HepG2 (cell line): ENCODE measurements around the gene EEF1AKMT1. TPM values are rescaled to one million over a fixed set of nuclear protein-coding genes. Genes with fewer than 3 reads are reported as not detected.

Source experiments
- ATF7 ChIP-seq, 2 experiments: fragments of 450-650 bp in 1 of 2; sonication (generic) in 1 of 2; formaldehyde crosslinking in 1 of 2; IDR thresholded peaks; 2 replicates each; pipeline versions ENCODE4 v1.4.0 to v1.6.1; 2016 to 2020; ENCODE audit warnings: antibody characterized with exemption in 1 of 2, mild to moderate bottlenecking in 1 of 2, missing genetic modification reagents in 1 of 2
- CBFB ChIP-seq: sonication (generic); formaldehyde crosslinking; IDR thresholded peaks from 2 replicates; pipeline ENCODE4 v1.4.0; 2020; ENCODE audit warnings: missing genetic modification reagents
- CREB1 ChIP-seq, 2 experiments: fragments of 450-650 bp in 1 of 2; IDR thresholded peaks; 2 replicates each; pipeline ENCODE4 v1.6.1; 2016 to 2017; ENCODE audit warnings: control low read depth in 1 of 2, mild to moderate bottlenecking in 1 of 2, missing compliant biosample characterization in 1 of 2, missing genetic modification characterization in 1 of 2
- EHMT2 ChIP-seq: fragments of 200-600 bp; sonication (generic); IDR thresholded peaks from 2 replicates; pipeline ENCODE4 v1.7.0; 2017; ENCODE audit warnings: antibody characterized with exemption, low read depth, low read length, borderline replicate concordance
- IRX3 ChIP-seq: sonication (generic); formaldehyde crosslinking; IDR thresholded peaks from 2 replicates; pipeline ENCODE4 v1.8.1; 2023; ENCODE audit warnings: mild to moderate bottlenecking, low read depth, missing genetic modification reagents, borderline replicate concordance
- KMT2B ChIP-seq: IDR thresholded peaks from 2 replicates; pipeline ENCODE4 v1.6.1; 2016; ENCODE audit warnings: missing genetic modification reagents, missing compliant biosample characterization
- MTA3 ChIP-seq: sonication (generic); formaldehyde crosslinking; IDR thresholded peaks from 2 replicates; pipeline ENCODE4 v1.4.0; 2020; ENCODE audit warnings: missing genetic modification reagents
- MYC ChIP-seq: sonication (generic); formaldehyde crosslinking; IDR thresholded peaks from 2 replicates; pipeline ENCODE4 v1.9.0; 2021; ENCODE audit warnings: missing genetic modification reagents, borderline replicate concordance
- NR1H2 ChIP-seq: sonication (generic); formaldehyde crosslinking; IDR thresholded peaks from 2 replicates; pipeline ENCODE4 v1.8.1; 2022; ENCODE audit warnings: low read depth, missing genetic modification reagents, borderline replicate concordance
- POGZ ChIP-seq: sonication (generic); formaldehyde crosslinking; IDR thresholded peaks from 2 replicates; pipeline ENCODE4 v1.4.0; 2020; ENCODE audit warnings: mild to moderate bottlenecking, missing genetic modification reagents
- SCMH1 ChIP-seq: sonication (generic); formaldehyde crosslinking; IDR thresholded peaks from 2 replicates; pipeline ENCODE4 v1.9.0; 2021; ENCODE audit warnings: missing genetic modification reagents, mild to moderate bottlenecking, borderline replicate concordance
- SOX5 ChIP-seq: IDR thresholded peaks from 2 replicates; pipeline ENCODE4 v1.6.1; 2016; ENCODE audit warnings: borderline replicate concordance
- ZBTB20 ChIP-seq: sonication (generic); formaldehyde crosslinking; IDR thresholded peaks from 2 replicates; pipeline ENCODE4 v1.8.1; 2023; ENCODE audit warnings: missing genetic modification reagents, low read depth, mild to moderate bottlenecking, borderline replicate concordance
- ZNF20 ChIP-seq: sonication (generic); formaldehyde crosslinking; IDR thresholded peaks from 2 replicates; pipeline ENCODE4 v1.4.0; 2020; ENCODE audit warnings: mild to moderate bottlenecking, moderate library complexity, missing genetic modification reagents
- ZNF263 ChIP-seq: sonication (generic); formaldehyde crosslinking; IDR thresholded peaks from 2 replicates; pipeline ENCODE4 v1.4.0; 2020; ENCODE audit warnings: missing genetic modification reagents
- ZNF431 ChIP-seq: sonication (generic); formaldehyde crosslinking; IDR thresholded peaks from 2 replicates; pipeline ENCODE4 v1.9.0; 2022; ENCODE audit warnings: missing genetic modification reagents, low read depth, mild to moderate bottlenecking, borderline replicate concordance
- ZNF652 ChIP-seq: IDR thresholded peaks from 2 replicates; pipeline ENCODE4 v1.6.1; 2016; ENCODE audit warnings: low read depth, borderline replicate concordance
- ZSCAN20 ChIP-seq: sonication (generic); formaldehyde crosslinking; IDR thresholded peaks from 2 replicates; pipeline ENCODE4 v1.4.0; 2020; ENCODE audit warnings: missing genetic modification reagents, mild to moderate bottlenecking, borderline replicate concordance
- polyA plus RNA-seq, 8 experiments: library from polyadenylated mRNA; depleted of rRNA in 3 of 8; stranded (reverse) in 7 of 8; unstranded in 1 of 8; fragments of >200 nt; fragmentation: Illumina TruSeq in 4 of 8; extraction: Trizol in 4 of 8; gene quantifications; 2 replicates each; pipeline versions ENCODE4 v1.2.1 to v1.2.3, GENCODE V29; 2011 to 2016; ENCODE audit warnings: low read depth in 4 of 8, missing spikeins in 1 of 8, mixed read lengths in 1 of 8; ENCODE audit not compliant: insufficient read depth in 1 of 8
- total RNA-seq, 5 experiments: library from RNA; depleted of rRNA; stranded (reverse); fragments of >200 nt; fragmentation: Illumina TruSeq; extraction: Trizol; gene quantifications; 2 replicates each; pipeline ENCODE4 v1.2.3, GENCODE V29; 2016; ENCODE audit warnings: low read depth in 1 of 5
- TF ChIP-seq, protein P1 (sequence below): sonication (generic); formaldehyde crosslinking; IDR thresholded peaks from 2 replicates; pipeline ENCODE4 v1.9.0; 2022; ENCODE audit warnings: low read depth, missing genetic modification reagents
- TF ChIP-seq, protein P2 (sequence below): sonication (generic); formaldehyde crosslinking; IDR thresholded peaks from 2 replicates; pipeline ENCODE4 v1.4.0; 2020; ENCODE audit warnings: mild to moderate bottlenecking, missing genetic modification reagents
- TF ChIP-seq, protein P3 (sequence below): sonication (generic); formaldehyde crosslinking; IDR thresholded peaks from 2 replicates; pipeline ENCODE4 v1.9.0; 2022; ENCODE audit warnings: missing genetic modification reagents, mild to moderate bottlenecking, borderline replicate concordance
- TF ChIP-seq, protein P4 (sequence below): sonication (generic); formaldehyde crosslinking; IDR thresholded peaks from 2 replicates; pipeline ENCODE4 v1.4.0; 2020; ENCODE audit warnings: missing genetic modification reagents

The EEF1AKMT1 gene
- total and polyA plus RNA-seq, 2 of the 13 experiments (the other 11 are each of a cell fraction or from before 2014, with no cell fraction given), result 6.0 to 16.1 TPM

DNA sequence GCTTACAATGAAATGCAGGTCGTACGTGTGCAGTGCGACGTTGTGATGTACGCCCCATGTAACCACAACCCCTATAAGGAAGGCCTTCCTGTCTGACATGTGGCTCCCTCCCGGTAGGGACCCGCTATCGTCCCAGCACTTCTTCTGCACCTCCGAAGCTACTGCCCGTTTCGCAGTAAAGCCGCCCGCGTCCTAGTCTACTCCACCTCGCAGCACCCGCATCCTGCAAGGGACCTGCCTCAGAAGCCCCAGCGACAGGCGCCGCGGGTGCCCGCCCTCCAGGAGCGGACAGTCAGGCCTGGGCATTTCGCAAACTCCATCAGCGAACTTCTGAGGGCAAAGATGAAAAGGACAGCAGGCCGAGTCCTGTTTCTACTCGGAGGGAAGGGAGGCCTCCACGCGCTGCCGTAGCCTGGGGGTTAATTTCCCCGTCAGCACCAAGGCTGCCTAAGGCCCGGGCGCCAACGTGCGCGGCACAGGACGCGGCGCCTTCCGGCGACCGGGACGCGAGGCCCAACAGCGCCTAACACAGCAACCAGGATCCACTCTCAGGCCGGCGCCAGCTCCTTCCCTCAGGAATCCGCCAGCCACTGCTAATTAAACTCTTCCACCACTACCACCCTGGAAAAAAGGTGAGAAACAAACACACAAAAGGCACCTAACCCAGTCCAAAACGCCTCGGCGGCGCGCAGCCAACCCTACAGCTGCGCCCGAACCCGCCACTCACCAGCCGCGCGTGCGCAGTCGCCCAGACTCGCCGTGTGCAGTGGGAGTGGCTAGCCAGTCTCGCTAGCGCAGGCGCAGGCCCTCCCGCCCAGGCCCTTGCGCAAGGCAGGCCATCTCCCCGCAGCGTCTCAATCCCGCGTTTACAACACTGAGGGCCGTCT lies at the start of gene EEF1AKMT1 (continued):
- TF ChIP-seq IRX3 (CRISPR knock-in tag), result peak; percentile 83; the same call in 1 of the 2 replicates
- TF ChIP-seq KMT2B (CRISPR knock-in tag), result peak; percentile 84
- TF ChIP-seq CREB1 (IDR thresholded peaks at IDR 0.05), result no peak
- no peak for TF ChIP-seq CREB1 (CRISPR knock-in tag; IDR thresholded peaks at IDR 0.05)
- TF ChIP-seq, protein P1, sequence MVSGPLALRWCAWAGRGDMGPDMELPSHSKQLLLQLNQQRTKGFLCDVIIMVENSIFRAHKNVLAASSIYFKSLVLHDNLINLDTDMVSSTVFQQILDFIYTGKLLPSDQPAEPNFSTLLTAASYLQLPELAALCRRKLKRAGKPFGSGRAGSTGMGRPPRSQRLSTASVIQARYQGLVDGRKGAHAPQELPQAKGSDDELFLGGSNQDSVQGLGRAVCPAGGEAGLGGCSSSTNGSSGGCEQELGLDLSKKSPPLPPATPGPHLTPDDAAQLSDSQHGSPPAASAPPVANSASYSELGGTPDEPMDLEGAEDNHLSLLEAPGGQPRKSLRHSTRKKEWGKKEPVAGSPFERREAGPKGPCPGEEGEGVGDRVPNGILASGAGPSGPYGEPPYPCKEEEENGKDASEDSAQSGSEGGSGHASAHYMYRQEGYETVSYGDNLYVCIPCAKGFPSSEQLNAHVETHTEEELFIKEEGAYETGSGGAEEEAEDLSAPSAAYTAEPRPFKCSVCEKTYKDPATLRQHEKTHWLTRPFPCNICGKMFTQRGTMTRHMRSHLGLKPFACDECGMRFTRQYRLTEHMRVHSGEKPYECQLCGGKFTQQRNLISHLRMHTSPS, result no peak
- TF ChIP-seq, protein P2, sequence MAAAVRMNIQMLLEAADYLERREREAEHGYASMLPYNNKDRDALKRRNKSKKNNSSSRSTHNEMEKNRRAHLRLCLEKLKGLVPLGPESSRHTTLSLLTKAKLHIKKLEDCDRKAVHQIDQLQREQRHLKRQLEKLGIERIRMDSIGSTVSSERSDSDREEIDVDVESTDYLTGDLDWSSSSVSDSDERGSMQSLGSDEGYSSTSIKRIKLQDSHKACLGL, result peak; percentile 64; the same call in 1 of the 2 replicates
- 0 out of 2 replicates have a peak, but pooled peaks have one; percentile 32 for TF ChIP-seq ZNF263 (CRISPR knock-in tag)
- no peak for TF ChIP-seq ZSCAN20 (CRISPR knock-in tag)
- TF ChIP-seq ATF7 (IDR thresholded peaks at IDR 0.05), result no peak
- peak; percentile 30 for TF ChIP-seq ATF7 (CRISPR knock-in tag; IDR thresholded peaks at IDR 0.05)
- TF ChIP-seq SOX5 (CRISPR knock-in tag), result 0 out of 2 replicates have a peak, but pooled peaks have one; percentile 5
- TF ChIP-seq NR1H2 (CRISPR knock-in tag), result 0 out of 2 replicates have a peak, but pooled peaks have one; percentile 43
- TF ChIP-seq, protein P3, sequence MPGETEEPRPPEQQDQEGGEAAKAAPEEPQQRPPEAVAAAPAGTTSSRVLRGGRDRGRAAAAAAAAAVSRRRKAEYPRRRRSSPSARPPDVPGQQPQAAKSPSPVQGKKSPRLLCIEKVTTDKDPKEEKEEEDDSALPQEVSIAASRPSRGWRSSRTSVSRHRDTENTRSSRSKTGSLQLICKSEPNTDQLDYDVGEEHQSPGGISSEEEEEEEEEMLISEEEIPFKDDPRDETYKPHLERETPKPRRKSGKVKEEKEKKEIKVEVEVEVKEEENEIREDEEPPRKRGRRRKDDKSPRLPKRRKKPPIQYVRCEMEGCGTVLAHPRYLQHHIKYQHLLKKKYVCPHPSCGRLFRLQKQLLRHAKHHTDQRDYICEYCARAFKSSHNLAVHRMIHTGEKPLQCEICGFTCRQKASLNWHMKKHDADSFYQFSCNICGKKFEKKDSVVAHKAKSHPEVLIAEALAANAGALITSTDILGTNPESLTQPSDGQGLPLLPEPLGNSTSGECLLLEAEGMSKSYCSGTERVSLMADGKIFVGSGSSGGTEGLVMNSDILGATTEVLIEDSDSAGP (CRISPR knock-in tag), result peak; percentile 78; the same call in 1 of the 2 replicates
- TF ChIP-seq POGZ (CRISPR knock-in tag), result peak; percentile 39; the same call in 1 of the 2 replicates
- peak; percentile 78; the same call in 1 of the 2 replicates for TF ChIP-seq ZNF431 (CRISPR knock-in tag)
- peak; percentile 68 for TF ChIP-seq CBFB (CRISPR knock-in tag)
- no peak for TF ChIP-seq EHMT2
- TF ChIP-seq SCMH1 (CRISPR knock-in tag), result no peak
- TF ChIP-seq MTA3 (CRISPR knock-in tag), result no peak
- no peak for TF ChIP-seq ZNF20
- TF ChIP-seq ZBTB20 (CRISPR knock-in tag), result peak; percentile 85
- peak; percentile 92 for TF ChIP-seq MYC (CRISPR knock-in tag)
- TF ChIP-seq, protein P4, sequence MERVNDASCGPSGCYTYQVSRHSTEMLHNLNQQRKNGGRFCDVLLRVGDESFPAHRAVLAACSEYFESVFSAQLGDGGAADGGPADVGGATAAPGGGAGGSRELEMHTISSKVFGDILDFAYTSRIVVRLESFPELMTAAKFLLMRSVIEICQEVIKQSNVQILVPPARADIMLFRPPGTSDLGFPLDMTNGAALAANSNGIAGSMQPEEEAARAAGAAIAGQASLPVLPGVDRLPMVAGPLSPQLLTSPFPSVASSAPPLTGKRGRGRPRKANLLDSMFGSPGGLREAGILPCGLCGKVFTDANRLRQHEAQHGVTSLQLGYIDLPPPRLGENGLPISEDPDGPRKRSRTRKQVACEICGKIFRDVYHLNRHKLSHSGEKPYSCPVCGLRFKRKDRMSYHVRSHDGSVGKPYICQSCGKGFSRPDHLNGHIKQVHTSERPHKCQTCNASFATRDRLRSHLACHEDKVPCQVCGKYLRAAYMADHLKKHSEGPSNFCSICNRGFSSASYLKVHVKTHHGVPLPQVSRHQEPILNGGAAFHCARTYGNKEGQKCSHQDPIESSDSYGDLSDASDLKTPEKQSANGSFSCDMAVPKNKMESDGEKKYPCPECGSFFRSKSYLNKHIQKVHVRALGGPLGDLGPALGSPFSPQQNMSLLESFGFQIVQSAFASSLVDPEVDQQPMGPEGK (CRISPR knock-in tag), result no peak
- peak; percentile 19; the same call in 1 of the 2 replicates for TF ChIP-seq ZNF652
